Stimulated activated CD8-positive, alpha-beta memory T cell treated with anti-CD3 and anti-CD28 coated beads, Interleukin-2, amount 100 ng/mL, for 1 hour (primary cell): ENCODE data around the gene RASAL2.
"Not testable (repeated sequence)": the region's sequence is repeated elsewhere in the genome, so short reads cannot be mapped to it uniquely, and the experiment has no call there.

Source experiments
- DNase-seq, 2 donors: peaks; one replicate each; pipeline ENCODE4 v3.0.0-alpha.2; 2020; ENCODE audit warnings: low read depth in 2 of 2

RASAL2 gene

DNA sequence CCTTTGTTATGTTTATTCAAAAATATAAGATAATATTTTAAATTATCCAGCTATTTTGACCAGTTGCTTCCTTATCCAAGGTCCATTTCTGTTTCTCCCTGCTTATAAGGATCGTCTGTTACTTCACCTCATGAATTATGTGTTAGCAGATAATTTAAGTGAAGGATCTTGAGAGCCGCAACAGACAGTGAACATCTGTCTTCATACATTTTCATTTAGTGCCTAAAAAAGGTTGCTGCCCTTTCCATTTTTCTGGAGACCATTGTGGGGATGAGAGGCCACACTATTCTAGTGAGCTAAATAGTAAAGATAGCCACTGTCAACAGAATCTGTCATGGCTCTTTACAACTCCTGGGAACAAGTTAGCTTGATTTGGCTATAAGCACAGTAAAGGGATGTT lies 248.8 kb downstream of the RASAL2 start:
- DNase-seq, result no peak

DNA sequence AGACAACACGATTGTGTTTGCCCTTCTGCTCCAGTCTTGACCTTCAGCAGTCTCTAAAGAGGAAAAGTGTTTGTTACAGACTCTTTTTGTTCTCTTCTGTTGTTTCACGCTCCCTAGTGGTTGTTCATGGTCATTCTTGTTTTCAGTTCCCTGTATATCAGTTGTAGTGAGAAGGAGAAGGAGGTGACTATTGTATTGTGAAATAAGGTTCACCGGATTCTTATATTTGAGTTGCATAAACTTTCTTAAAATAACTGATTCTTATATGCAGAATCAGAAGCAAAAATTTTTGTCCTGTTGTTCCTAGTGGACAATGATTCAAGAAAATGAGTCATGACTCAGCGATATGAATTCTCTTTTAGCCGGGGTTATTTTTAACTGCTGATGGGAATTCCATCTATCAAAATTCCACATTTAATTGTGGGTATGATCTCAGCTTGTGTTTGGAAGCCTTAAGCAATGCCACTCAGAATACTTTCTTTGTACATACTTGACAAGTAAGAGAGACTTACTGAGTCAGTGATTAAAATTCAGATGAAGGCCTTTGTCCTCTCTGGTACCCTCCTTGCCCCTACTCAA lies 250.7 kb downstream of the RASAL2 start:
- no peak for DNase-seq

DNA sequence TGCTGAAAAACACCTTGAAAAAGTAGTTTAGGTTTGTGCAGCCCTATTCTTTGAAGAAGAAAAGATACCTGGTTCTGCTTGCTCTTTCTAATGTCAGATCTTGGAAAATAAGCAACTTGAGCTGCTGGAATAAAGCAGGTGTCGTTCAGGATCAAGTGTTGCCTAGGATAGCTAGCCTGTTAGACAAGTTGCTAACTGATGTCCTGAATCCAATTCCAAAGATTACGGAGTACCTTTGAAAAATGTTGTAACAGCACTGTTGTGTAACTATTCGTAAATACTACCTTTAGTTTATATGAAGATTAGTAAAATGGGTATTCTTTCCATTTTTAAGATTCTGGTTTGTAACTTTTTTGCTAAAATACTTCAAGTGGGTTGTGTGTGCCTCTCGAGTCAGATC lies 251.3 kb downstream of the RASAL2 start:
- DNase-seq, result no peak

DNA sequence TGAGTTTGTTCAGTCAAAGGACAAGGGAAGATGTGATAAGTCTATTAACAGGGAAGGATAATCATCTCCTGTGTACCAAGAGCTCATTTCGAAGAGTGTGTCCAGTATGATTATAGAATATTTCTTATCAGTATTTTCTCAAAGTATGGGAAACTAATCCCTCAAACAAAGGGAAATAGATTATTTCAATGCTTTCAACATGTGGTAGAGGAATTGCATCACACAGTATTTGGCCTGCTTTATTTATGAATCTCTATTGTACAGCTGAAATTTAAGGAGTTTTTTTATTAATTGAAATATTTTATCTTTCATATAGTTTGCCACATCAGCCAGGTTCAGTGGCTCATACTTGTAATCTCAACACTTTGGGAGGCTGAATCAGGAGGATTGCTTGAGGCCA lies 251.9 kb downstream of the RASAL2 start:
- no peak for DNase-seq

DNA sequence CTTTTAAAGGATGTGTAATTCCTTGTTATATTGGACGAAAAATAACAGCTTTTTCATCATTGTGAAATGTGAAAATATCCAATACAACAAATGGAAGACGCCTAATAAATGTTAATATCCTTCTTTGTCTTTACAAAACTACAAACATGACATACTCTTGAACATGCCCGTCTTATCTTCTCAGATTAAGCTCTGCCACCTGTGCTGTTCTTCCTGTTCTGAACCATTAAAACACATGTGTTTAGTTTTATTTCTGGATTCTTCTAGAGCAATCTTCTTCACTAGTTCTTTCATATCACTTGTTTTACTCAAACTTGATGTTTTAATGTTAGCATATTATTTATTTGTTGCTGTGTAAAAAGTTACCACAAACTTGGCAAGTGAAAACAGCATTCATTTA lies 255.9 kb downstream of the RASAL2 start:
- DNase-seq, result no peak

DNA sequence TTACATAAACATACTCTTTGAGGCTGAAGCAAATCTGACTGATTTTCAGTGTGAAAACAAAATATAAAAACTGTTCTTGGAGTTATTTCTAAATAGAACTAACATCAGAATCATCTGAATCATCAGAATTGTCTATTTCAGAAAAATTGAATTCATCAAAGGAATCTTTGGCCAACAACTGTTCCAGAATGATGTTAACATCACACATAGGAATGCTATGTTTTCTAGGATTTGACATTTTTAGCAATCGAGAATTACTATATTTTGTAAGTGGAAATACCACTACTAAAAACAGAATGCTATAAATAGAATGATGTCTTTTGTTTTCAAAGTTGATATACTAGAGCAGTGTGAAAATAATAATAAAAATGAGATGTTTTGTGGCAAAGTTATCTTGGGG lies 258.0 kb downstream of the RASAL2 start:
- not testable (repeated sequence) for DNase-seq

DNA sequence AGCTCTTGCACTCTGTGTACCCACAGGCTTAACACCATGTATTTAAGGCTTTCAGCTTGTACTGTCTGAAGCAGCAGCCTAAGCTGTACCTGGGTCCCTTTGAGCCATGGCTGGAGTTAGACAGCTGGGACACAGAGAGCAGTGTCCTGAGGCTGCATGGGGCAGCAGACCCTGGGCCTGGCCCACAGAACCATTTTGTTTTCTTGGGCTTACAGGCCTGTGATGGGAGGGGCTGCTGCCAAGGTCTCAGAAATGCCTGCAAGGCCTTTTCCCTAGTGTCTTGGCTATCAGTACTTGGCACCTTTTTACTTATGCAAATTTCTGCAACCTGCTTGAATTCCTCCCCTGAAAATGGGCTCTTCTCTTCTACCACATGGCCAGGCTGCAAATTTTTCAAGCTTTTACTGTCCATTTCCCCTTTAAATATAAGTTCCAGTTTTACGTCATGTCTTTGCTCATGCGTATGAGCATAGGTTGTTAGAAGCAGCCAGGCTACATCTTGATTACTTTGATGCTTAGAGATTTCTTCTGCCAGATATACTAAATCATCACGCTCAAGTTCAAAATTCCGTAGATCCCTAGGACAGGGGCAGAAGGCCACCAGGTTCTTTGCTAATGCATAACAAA lies 259.0 kb downstream of the RASAL2 start:
- no peak for DNase-seq

DNA sequence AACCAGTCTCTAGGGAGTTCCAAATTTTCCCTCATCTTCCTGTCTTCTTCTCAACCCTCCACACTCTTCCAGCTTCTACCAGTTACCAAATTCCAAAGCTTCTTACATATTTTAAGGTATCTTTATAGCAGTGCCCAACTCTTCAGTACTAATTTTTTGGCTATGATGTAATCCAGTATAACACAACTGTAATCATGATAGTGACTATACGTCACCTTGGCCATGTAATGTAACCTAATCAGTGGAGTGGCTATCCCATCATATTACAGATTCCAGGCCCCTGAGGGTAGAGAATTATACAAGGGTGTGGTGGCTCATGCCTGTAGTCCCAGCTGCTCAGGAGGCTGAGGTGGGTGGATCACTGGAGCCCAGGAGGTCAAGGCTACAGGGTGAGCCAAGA lies 259.6 kb downstream of the RASAL2 start:
- no peak for DNase-seq

DNA sequence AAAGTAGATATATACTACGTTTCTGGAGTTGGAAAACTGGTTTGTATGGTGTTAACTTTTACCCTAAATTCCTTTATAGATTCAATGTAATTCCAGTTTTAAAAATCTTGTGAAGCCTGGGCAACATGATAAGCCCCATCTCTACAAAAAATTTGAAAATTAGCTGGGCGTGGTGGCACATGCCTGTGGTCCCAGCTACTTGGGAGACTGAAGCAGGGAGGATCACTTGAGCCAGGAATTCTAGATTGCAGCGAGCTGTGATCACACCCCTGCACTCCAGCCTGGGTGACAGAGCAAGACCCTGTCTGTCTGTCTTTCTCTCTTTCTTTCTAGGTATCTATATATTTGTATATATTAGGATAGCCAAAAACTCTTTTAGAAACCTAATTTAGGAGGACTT lies 260.9 kb downstream of the RASAL2 start:
- no peak for DNase-seq

DNA sequence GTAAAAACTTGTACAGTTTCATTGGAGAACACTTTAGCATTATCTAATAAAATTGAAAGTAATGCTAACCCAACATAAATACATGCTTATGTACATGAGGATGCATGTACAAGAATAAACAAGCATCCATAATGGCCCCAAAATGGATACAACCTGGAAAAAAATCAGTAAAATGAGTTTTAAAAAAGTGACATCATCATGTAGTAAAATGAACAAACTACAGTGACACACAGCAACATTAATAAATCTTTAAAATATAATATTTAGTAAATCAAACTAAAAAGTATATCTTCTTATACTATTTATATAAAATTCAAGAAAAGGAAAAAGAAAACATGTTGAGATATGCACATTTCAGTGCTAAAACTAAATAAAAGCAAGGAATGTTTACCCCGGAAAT lies 262.4 kb downstream of the RASAL2 start:
- DNase-seq, result no peak

DNA sequence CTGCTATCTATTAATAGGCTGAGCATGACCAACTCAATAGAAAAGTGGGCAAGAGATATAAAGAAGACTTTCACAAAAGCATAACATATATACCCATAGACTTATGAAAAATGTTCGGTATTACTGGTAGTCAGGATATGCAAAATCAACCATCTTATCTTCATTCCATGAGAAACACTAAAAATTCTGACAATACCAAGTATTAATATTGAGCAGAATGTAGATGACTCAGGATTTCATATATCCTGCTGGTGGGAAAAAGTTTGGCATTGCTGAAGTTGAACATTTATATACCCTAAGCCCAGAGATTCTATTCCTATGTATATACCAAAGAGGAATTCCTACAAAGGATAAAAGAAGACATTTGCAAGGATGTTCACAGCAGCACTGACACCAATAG lies 264.6 kb downstream of the RASAL2 start:
- no peak for DNase-seq

DNA sequence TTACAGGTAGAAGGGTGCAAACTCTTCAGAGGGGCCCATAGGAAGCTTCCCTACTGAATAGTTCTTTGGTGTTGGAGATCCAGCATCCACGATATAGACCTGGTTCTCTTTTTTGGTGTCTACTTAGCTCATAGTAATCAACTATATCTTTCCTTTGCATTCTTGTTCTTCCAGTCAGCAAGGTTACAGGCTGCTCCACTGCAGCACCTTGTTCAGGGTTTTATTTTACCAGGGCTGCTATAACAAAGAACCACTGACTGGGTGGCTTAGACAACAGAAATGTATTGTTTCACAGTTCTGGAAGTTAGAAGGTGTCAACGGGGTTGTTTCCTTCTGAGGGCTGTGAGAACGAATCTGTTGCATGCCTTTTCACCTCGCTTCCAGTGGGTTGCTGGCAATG lies 266.5 kb downstream of the RASAL2 start:
- DNase-seq, result no peak

DNA sequence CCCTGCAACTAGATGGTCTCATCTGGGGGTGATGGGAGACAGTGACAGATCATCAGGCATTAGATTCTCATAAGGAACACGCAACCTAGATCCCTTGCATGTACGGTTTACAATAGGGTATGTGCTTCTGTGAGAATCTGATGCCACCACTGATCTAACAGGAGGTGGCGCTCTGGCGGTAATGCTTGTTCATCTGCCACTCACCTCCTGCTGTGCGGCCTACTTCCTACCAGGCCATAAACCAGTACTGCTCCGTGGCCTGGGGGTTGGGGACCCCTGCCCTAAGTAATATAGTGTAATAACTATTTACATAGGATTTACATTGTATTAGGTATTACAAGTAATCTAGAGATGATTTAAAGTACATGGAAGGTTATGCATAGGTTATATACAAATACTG lies 267.9 kb downstream of the RASAL2 start:
- DNase-seq, result no peak

DNA sequence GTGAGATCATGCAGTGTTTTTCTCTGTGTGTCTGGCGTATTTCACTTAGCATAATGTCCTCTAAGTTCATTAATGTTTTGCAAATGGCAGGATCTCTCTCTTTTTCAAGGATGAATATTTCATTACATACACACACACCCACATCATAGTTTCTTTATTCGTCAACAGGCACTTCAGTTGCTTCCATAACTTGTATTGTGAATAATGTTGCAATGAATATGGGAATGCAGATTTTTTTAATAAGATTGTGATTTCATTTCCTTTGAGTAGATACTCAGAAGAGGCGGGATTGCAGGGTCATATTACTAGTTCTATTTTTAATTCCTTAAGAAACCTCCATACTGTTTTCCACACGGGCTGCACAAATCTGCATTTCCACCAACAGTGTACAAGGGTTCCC lies 268.8 kb downstream of the RASAL2 start:
- DNase-seq, result no peak

DNA sequence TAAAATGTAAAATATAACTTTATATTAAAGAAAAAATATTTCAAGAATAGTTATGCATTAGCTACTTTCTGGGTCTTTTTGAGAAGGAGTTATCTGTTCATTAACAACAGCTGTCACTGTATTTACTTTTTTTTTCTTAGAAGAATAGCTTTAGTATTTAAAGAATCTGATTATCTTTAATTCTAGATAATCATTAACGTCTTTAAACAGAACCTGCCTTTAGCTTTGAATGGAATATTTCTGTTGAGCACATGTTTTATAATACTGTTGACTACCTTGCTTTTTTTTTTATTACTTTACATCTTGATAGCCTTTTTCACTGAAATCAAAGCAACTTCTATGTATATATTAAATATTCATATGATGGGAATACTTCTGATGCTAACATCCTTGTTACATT lies 270.9 kb downstream of the RASAL2 start:
- no peak for DNase-seq

DNA sequence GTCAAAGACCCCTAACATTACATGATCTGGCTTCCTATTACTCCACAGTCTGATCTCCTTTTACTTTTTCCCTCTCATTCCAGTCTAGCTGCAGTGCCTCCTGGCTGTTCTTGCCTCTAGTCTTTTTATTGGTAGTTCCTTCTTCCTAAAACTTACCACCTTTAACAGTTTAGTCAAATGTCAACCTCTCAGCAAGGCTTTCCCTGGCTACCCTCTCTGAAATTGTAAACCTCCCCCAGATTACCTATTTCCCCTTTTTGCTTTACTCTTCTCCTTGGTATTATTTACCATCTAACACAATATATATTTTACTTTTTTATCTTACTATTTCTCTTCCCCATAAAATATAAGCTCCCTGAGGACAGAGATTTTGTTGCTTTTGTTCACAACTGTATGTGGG lies 273.2 kb downstream of the RASAL2 start:
- no peak for DNase-seq

DNA sequence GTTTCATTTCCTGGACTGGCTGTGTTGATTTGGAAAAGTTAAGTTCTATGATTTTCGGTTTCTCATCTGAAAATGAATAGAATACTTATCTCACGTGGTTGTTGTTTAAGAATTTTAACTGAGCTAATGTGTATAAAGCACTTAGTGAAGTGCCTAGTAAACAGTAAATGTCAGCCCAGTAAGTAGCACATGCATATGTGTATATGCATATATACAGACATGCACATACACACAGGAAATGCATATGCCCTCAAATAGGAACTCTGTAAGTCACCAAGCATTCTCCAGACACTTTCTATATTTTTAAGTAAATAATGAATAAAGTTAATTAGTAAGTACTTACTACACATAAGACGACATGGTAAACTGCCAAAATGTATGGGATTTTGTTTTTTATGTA lies 274.3 kb downstream of the RASAL2 start:
- no peak for DNase-seq

DNA sequence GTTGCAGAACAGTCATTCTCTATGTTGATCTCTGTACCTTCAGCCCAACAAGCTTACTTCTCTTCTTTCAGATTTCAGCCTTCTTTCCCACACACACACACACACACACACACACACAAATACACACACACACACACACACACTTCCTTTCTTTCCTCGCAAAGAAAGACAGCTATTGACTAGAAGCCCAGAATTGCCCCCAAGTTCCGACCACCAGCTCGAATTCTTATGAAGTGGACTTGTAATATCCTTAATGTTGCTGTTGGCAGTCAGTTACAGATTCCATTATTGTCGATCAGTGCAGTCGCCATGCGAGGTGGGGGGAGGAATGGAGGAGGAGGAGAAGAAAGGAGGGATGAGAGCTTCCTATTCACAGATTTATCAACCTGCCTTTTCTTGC lies 277.3 kb downstream of the RASAL2 start:
- DNase-seq, result no peak

DNA sequence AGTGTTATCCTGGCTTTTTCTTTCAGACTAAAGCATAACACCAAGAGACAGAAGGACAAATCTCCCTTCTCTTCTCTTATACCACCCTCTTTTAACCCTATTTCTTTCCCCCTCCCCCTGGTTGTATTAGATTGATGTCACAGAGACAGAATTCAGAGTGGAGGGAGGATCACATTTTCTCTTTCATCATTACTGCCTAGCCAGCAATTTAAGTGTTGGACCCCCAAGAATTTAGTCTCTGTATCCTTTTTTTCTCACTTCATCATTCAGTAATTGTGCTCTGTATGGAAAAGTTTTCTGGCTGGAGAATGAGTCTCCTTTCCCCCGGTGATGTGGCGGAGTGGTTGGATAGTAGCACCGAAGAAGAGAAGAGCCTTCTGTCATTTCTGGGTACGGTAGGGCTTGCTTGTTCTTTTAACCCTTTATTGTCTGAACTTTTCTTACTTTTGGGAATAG lies 278.1 kb downstream of the RASAL2 start:
- DNase-seq, result no peak

DNA sequence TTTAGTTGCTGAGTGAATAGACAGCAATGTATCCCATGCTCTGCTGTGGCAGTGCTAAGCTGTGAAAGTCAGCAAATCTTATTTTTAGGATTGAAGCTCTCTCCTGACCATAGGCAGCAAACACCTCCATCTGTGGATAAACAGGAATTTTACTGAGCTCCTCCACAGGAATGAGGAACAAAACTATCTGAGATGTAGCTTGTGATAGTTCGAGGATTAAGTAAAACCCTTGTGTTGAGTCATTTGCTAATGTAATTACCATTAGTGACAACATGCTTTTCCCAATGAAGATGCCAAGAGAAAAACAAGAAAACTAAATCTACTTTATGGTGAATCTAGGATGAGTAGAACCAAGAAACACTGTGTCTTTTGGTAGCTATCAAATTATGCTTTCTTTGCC lies 280.1 kb downstream of the RASAL2 start:
- DNase-seq, result no peak

DNA sequence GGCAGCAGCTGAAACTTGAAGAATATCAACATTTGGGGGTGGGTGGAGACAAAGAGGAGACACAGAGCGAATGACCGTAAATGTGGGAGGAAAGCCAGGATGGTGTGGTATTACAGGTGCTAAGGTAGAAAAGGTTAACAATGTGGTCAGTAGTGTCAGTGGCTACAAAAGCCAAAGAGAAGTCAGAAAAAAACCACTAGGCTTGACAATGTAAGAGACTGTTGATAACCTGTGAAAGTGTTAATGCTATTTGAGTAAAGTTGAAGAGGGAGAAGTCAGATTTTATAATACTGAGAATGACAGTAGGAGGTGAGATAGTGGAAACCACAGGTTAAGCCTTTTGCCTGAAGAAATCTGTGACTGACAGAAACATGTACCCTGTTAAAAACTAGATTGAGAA lies 282.1 kb downstream of the RASAL2 start:
- no peak for DNase-seq

DNA sequence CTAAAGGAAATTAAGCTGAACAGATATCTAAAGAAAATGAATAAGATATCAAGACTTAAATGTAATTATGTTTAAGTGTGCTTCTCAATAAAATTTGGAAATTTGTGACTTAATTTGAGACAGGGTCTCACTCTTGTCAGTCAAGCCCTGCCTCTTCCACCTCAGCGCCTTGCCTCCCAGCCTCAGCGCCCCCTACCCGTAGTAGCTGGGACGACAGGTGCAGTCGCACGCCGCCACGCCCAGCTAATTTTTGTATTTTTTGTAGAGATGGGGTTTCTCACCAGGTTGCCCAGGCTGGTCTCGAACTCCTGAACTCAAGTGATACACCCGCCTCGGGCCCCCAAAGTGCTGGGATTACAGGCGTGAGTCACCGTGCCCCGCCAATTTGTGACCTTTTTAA lies 285.9 kb downstream of the RASAL2 start:
- no peak for DNase-seq

DNA sequence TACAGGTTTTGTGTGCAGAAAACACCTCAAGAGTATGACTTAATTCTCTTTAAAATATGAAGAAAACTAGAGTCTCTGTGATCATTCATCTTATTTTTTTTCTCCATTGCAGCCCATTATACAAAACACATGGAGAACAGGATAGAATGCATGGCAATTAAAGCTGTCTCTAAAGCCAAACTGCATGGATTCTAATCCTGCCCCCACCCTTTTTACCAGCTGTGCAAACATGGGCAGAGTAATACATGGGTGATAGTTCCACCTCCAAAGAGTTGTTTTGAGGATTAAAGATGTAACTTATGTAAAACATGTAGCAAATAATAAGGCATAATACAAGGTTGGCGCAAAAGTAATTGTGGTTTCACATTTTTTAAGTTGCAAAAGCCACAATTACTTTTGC lies 288.5 kb downstream of the RASAL2 start:
- no peak for DNase-seq

DNA sequence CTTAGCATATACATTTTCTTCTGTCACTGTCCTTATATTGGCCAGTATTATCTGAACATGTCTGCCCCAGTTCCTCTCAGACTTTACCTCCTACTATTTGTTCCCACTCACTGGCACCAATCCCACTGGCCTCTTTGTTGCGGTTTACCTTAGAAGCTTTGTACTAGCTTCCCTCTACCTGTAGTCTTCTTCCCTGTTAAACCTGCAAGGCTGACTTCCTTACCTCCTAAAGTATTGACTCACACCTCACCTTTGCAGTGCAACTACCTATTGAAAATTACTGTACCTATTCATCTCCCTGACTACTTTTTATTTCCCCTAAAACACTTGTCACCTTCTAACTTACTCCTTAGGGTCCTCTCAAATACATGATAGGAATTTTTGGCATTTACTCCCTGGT lies 291.8 kb downstream of the RASAL2 start:
- no peak for DNase-seq
